GM21528 (cell line): ENCODE measurements around the gene SOX18.

Experiments
- ATAC-seq: cut with Tn5 transposase; IDR thresholded peaks from one replicate; pipeline ENCODE4 v1.9.1; 2021; ENCODE audit warnings: mild to moderate bottlenecking, moderate library complexity; ENCODE audit not compliant: unreplicated experiment, low FRiP score

Gene SOX18

DNA sequence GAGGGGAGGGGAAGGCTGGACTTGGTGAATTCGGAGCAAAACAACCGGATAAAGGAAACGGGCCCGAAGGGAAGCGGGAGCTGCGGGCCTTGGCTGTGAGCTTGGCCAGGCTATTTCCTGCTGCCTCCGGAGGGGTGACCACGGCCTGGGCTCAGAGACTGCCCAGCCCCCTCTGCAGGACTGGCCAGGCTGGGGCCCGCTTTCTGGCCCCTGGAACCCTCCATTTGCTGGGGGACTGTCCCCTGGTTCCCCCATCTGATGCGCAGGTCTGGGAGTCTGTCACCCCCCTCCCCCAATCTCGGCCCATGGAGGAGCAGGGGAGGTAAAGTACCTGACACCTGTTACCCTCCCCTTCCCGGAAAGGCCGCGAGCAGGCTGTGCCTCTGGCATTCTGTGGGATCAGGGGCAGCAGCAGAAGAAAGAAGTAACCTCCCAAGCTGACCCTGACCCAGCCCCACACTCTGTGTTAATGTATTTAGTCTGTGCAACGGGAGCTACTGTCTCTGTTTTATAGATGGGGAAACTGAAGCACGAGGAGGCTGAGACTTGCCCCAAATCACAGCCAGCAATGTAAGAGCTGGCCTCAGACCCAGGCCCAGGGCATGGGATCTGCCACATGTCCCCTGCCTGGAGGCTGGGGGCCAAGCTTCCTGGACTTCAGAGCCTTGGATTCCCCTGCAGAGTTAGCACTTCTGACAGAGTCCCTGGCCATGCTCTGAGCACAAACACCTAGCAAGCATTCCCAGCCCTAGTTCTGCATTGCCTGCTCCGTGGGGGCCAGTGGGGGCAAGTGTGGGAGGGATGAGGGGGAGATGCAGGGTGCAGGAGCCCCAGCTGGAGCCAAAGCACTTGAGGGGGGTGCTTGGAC lies 9.9 kb downstream of the SOX18 start:
- ATAC-seq, result no peak

DNA sequence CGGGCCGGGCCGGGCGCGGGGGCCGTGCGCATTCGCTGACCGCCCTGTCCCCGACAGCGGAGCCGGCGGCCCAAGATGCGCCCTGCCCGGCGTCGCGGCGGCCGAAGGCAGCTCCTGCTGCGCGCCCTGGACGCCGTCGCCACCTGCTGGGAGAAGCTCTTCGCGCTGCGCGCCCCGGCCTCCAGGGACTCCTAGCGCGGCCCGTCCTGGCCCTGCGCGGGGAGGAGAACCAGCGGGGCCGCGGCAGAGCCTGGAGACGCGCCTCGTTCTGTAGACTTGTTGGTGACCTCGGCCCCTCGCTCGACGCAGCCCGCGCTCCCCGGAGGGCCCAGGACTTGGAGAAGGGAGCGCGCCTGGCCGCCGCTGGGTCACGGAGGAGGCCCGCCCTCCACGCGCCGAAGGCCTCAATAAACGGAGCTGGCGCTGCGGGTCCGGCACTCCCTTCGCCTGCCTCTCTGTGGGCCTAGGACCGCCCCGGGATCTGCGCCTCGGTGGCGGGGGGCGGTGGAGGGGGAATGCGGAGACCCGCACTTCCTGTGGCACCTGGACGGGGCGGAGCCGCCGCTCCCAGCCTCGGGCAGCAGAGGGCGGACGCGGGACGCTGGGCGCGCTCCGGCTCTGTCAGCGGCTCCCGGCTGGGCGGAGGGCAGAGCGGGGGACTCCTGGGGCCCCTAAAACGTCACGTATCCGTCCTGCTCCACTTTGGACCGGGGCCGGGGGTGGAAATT lies 10.7 kb downstream of the SOX18 start:
- ATAC-seq, result peak; percentile 58

DNA sequence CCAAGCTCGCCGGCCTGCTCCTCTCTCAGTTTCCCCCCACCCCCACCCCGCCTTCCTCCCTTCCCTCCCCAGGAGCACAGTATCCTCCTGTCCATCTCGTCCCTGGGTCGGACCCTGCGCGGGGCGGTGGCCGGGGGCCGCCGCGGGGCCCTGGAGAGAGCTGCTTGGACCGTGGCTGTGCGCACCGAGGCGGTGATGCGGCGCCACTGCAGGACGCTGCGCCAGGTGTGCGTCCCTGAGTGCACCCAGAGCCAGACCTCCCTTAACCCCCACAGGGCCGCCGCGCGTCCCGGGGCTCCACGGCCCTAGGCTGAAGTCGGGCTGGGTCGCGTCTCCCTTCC lies 11.2 kb downstream of the SOX18 start:
- peak; percentile 18 for ATAC-seq

DNA sequence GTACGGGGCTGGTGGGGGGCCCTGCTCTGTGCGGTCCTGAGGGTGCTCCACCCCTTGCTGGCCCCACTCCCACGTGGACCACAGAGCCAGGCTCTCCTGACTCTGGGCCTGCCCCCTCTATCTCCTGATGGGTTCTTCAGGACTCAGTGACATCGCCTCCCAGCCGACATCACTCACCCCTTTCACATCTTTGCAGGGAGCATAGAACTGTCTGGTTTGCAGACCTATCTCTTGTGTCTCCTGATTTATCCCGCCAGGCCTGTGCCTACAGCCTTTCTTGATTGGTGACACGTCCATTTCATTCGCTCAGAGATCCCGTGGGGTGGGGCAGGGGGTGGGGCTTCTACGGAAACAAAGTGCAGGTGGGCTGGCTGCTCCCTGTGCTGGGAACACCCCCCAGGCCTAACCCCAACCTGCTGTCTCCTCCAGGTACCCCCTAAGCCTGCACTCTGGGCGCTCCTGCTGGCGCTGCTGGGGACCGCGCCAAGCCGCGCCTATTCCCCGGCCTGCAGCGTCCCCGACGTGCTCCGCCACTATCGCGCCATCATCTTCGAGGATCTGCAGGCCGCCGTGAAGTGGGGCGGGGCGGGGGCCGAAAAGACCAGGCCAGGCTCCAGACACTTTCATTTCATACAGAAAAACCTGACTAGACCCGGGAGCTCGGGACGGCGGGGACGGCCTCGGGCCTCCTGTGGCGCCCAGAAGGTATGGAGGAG lies 11.8 kb downstream of the SOX18 start:
- ATAC-seq, result no peak

DNA sequence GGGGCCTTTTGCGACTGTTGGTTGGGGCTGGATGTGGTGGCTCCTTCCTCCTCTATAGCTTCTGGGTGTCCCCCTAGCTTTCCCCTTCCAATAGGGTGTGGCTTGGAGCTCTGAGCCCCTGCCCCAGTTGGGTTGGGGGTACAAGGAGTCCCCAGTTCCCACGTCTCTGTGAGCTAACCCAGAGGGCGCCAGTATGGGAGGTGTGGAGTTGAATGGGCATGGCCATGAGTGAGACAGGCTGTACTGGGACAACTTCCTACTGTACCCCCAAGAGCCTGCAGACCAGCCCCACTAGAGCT lies 12.3 kb downstream of the SOX18 start:
- no peak for ATAC-seq

DNA sequence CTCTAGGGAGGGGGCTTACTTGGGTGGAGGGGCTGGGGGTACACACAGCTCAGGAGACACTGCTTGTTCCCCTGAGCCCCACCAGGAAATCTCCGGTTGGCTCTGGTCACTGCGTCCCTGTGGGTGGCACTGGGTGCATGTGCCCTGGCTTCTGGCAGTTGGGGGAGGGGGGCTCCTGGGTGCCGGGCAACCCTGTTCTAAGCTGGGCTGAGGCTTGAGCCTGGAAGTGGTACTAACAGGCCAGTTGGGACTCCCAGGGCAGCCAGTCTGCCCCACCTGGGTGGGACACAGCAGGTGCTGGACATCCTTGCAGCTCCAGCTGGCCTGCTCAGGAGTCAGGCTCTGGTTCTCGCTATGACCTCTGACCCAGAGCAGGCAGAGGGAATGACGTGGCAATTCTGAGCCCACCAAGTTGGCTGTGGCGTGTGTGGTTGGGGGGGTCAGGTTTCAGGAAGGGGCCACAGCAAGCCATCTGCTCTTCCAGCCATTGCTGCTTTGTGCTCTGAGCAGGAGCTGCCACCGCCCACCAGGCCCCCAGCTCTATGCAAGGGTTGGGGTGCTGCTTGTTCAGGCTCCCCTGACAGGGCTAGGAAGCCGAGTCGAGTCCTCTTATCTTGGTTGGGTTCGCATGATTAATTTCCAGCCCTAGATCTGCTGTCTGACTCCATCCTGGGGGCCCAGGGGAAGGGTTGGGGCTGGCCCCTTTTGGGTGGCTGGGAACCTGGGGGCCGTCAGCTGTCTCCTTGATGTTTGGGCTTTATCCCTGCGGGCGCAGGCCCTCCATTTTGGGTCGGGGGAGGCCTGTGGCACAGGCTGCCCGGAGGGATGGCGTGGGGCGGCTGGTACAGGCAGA lies 12.9 kb downstream of the SOX18 start:
- ATAC-seq, result no peak

DNA sequence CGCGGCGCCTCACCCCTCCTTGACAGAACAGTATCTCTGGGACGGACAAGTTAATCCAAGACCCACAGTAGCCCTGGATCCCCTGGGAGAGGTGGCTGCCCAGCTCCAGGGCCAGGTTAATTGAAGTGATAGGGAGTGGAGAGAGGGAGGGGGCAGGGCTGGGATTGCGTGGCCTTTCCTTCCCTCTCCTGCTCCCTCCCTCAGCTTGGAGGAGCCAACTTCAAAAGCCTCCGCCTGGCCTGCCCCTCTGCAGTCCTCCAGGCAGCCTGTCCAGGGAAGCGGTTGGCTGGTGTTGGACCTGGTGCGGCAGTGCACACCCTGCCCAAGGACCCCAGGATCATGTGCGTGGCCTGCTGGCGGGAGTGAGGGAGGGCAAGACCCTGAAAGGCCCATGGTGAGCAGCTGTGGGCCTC lies 13.5 kb downstream of the SOX18 start, which contains the start of gene C20orf204:
TSS of gene C20orf204 (plus strand) at position 250 of the 413 bp plus-strand sequence. CDS start at position 392, 142 bp downstream.
- no peak for ATAC-seq

DNA sequence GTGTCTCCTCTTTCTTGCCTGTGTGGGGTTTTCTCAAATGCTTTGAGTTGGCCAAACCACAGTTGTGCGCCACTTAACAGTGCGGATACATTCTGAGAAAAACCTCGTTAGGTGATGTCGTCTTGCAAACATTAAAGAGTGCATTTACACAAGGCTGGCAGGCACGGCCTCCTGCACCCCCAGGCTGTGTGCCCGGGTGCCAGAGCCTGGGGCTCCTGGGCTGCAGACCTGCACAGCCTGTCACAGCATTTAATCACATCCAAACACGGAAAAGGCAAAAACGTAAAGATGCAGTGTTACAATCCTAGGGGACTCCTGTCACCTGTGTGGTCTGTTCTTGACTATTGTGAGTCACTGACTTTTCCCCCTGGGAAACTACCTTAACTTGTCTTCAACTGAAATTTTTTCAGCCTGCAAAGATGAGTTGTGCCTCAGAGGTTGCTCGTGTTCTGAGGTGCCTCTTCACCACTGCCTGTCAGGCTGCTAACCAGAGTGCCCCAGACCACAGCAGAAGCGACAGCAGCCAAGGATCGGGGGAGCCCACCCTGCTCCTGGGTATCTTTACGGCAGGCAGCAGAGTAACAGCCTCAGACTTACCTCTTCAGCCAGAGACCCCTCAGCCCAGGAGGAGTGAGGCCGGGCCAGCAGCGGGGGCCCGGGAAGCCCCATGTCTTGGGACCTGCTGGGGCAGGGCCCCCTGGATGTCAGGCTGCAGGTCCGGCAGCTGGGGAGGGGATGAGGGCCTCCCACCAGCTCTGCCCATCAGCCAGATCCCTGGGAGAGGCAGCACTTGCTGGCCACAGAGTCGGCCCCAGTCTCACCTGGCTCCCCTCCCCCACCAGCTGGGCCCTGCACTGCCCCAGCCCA lies 14.1 kb downstream of the SOX18 start:
- ATAC-seq, result no peak

DNA sequence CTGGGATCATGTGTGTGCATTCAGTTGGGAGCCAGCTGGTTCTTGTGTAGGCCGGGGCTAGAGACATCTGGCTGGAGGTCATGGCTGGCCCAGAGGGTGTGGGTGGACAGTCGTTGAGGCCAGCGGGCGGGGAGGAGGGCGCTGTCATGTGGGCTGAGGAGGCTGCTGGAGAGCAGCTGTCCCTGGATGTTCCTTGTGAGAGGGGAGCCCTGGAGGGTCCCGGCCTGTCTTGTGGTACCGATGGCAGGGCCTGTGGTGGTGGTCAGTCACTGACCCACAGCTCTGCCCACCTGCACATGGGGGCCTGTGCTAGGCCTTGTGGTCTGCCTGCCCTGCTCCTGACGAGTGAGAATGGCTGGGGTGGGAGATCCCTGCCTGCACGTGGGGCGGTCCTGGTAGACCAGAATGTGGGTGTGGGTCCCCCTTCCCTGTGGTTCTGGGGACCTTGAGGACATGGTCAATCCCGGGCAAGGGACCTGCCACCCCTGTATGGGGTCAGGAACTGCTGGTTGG lies 15.4 kb downstream of the SOX18 start:
- no peak for ATAC-seq

DNA sequence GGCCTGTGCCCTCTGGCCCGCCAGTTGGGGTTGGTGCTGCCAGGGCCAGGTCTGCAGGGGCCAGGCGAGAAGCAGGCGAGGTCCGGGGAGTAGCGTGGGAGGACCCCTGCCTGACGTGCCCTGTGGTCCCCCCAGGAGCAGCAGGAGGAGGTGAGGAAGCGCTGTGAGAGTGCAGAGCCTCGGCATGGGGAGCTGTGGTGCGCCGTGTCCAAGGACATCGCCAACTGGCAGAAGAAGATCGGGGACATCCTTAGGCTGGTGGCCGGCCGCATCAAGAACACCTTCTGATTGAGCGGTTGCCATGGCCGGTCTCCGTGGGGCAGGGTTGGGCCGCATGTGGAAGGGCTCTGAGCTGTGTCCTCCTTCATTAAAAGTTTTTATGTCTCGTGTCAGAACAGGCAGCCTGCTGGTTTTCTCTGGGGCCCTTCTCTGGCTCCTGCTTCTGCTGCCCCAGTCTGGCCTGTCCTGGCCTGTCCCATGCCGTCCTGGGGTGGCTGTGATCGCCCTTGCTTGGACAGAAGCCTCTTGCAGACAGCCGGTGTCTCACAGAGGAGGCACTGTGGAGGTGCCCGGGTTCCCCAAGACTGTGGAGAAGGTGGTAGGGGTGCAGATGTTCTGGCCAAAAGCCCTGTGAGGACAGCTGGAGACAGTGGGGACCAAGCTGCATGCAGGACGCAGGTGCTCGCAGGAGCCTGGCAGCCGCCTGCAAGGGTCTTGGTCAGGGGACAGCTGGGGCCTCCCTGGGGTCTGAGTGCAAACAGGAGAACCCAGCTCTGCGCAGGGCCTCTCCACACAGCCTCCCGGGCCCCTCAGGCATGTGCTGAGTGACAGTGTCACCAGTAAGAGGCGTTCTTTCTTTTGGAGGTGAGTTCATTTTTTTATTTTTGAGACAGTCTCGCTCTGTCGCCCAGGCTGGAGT lies 16.5 kb downstream of the SOX18 start:
- no peak for ATAC-seq

DNA sequence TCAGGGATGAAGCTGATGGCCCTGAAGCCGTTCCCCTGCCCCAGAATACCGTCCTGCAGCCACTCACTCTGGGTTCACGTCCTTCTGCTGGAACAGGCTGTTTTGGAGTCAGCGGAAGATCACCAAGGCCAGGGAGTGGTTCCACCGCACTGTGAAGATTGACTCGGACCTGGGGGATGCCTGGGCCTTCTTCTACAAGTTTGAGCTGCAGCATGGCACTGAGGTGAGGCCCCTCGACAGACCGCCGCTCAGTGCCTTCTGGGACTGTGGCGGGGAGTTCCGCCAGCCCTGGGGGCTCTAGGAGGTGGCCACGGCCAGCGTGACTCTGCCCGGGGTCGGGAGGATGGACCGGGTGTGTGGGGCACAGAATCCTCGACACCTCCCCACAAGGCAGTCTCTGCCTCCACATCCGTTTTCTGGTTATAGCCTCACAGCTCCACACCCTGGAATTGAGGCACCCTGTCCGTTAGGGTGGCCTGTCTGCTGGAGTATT lies 17.6 kb downstream of the SOX18 start:
- ATAC-seq, result no peak

DNA sequence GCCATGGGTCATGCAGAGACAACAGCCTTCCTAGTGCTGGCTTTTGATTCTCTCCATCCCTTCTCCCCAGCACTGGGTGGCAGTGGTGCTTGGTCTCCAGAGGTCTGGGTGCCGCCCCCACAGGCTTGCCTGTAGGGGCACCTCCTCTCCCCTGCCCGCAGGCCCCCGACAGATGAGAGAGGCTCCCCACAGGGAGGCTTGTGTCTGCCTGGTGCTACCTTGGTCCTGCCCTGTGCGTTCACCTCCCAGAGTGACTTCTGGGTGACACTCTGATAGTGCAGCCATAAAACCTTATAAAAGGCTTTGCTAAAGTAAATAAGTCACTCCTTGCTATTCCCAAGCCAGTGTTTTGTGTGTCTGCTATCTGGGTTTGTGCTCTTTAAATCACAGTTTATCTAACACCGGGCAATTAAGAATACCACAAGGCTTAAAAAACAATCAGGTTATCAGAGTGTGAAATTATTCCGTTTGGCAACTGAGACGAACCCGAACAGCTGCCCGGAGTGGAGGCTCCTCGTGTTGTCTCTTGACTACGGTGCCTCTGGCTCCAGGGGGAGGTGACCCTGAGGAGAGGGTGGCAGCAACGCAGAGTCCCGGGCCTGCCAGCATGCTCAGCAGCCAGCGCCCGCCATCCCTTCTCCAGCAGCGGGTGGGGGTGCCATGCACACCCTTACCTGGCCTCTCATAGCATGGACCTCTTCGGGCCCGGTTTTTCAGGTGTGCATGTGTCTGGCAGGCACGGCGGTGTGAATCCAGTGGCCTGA lies 18.9 kb downstream of the SOX18 start:
- ATAC-seq, result no peak

DNA sequence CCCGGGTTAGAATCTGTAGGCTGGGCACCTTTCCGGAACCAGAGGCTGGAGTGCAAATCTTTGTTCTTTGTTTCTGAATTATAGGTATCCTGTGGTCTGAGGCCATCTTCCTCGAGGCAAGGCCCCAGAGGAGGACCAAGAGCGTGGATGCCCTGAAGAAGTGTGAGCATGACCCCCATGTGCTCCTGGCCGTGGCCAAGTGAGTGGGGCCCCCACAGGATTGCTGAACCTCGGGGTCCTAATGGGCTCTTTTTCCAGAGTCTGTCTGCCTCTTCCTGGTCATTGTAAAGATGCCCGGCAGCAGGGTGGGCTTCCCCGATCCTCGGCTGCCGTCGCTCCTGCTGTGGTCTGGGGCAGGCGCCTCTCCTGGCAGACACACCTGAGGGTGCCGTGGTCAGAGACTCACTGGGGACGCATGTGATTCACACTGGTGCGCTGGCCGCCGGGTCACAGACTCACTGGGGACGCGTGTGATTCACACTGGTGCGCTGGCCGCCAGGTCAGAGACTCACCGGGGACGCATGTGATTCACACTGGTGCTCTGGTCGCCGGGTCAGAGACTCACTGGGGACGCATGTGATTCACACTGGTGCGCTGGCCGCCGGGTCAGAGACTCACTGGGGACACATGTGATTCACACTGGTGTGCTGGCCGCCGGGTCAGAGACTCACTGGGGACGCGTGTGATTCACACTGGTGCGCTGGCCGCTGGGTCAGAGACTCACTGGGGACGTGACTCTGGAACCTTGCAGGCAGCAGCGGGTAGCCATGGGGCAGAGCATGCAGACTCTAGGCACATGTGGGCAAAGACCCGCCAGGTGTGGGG lies 19.9 kb downstream of the SOX18 start:
- no peak for ATAC-seq

DNA sequence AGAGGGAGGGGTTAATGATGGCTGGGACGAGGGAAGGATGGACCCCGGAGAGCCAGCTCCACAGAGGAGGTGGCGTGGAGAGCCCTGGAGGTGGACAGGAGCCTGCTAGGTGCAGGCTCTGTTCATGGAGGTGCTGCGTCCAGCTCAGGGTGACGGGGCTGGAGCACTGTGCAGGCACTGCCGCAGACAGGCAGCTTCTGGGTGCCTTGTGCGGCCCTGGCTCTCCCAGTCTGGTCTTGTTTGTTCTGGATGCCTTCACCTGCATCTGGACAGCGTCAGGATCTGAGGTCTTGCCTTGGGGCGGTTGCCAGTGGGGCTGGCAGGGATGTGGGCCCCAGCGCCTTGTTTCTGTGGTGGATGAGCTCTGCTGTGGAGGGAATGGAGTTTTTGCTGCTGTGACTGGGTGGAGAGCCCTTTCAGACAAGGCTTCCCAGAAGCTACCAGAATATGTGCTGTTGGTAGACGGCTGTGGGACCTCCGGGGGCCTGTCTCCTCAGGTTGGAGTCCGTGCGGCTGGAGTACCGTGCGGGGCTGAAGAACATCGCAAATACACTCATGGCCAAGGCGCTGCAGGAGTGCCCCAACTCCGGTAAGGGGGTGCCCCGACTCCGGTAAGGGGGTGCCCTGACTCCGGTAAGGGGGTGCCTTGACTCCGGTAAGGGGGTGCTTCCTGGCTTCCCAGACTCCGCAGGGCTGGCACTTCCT lies 21.3 kb downstream of the SOX18 start:
- ATAC-seq, result no peak

DNA sequence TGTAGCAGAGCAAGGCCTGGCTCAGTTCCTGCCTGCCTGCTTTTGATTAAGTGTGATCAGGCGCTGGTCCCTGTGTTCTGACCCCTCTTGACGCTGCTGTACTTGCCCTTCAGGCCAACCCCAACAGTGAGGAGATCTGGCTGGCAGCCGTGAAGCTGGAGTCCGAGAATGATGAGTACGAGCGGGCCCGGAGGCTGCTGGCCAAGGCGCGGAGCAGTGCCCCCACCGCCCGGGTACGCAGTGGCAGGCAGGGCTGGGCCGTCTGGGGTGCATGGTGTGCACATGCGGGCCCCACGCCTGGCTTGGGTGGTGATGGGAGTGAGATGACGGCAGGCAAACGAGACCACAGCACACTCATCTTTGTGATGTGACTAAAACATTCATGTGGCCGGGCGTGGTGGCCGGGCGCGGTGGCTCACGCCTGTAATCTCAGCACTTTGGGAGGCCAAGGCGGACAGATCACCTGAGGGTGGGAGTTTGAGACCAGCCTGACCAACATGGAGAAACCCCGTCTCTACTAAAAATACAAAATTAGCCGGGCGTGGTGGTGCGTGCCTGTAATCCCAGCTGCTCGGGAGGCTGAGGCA lies 23.5 kb downstream of the SOX18 start:
- ATAC-seq, result no peak
